Anterior cingulate cortex (tissue), 58 donors: Measurements from ENCODE around the gene NPBWR2.
"Not testable (repeated sequence)": the region's sequence is repeated elsewhere in the genome, so short reads cannot be mapped to it uniquely, and the experiment has no call there.

Source experiments
- DNase-seq, 58 donors: peaks; one replicate each; lab custom pipeline; 2025; lab: John Stamatoyannopoulos, UW

Gene NPBWR2

DNA sequence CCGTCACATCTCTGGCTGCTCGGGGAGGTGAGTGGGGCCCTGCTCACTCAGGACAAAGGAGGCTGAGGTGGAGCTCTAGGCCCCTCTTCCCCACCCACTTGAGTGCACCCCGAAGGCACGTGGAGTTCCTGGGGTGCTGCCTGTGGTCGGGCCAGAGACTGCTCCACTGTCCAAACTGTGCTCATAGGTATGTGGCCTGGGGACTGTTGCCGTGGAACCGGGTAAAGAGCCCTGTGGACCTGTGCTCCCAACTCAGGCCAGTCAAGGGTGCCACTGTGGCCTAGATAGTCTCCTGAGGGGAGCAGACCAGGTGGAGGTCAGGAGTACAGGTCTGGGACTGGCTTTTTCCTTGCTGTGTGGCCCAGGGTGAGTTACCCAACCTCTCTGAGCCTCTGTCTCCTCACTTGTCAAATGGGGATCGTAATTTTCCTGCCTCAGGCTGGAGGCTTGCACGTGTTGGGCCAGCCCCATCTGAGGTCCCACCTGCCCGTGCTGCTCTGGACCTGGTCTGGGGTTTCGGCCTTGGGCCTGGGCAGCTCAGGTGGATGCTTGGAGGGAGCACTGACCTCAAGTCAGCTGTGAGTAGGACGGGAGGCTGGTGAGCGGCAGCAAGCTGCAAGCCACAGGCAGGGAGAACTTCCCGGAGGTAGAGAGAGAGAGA is 12.4 kb upstream of the NPBWR2 start:
- DNase-seq, result no peak

DNA sequence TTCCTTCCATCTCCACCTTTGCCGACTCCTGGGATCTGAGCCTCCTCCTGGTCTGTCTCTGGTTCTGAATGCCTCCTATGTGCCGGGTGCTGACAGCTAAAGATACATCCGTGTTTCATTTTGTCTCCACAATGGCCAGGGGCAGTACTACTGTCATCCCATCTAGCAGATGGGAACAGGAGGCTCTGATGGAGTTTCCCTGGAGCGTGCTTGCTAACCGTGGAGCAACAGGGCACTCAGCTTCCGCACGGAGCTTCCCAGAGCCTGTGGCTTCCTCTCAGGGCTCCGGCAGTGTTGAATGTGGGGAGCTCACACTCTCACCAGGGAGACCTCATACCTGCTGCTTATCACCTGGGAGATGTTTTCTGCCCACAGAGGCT is 11.9 kb upstream of the NPBWR2 start:
- no peak for DNase-seq

DNA sequence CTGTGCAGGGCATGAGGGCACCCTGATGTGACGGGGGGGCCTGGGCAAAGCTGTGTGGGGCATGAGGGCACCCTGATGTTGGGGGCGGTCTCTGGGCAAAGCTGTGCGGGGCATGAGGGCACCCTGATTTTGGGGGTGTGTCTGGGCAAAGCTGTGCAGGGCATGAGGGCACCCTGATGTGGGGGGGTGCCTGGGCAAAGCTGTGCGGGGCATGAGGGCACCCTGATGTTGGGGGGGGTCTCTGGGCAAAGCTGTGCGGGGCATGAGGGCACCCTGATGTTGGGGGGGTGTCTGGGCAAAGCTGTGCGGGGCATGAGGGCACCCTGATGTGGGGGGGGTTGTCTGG is 10.0 kb upstream of the NPBWR2 start:
- not testable (repeated sequence) for DNase-seq

DNA sequence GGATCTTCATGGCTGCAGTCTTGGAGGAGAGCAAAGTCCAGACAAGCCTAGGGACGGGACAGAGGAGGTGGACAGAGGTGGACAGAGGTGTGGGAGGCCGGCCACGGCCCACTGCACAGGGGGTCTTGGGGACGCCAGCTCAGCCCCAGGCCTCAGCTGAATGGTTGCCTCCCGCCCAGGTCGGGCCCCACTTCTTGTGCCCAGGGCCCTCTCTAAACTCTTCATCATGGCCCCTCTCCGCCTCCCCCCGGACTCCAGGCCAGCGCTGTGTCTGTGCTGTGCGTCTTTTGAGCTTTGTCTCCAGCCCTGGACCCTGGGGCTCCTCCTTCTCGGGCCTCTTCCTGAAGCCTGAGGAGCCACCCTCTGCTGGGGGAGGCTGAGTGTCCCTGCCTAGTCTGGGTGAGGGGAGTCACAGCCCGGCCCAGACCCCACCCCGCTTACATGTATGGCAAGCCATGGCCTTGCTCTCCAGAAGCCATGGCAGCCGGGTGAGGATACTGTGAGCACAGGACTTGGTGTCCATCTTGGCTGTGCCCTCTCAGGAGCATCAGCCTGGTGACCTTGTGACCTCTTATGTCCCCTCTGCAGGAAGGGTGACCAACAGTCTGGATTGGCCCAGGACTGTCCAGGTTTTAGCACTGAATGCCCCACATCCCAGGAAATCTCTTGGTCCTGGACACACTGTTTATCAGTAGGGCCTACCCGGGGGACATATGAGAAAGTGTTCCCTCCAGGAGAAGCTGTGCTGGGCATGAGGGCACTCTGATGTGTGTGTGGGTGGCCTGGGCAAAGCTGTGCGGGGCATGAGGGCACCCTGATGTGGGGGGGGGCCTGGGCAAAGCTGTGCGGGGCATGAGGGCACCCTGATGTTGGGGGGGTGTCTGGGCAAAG is 9.4 kb upstream of the NPBWR2 start:
- DNase-seq, result no peak

DNA sequence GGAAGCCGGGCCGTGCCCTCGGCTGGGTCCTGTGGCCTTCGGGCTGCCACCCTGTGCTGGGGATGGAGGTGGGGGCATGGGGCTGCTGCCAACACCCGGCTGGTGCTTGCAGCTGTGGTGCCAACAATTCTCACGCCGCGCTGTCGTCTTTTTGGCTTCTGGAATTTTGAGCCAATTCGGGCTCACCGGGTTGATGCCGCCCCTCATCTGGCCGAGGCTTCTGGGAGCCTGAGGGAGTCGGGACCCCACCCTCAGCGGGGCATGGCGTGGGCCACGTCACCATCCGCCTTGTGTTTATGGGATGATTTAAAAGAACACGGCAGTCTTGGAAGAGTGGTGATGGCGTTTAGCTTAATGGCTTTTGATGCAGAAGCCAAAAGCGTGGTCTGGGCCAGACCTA is 8.7 kb upstream of the NPBWR2 start:
- no peak for DNase-seq

DNA sequence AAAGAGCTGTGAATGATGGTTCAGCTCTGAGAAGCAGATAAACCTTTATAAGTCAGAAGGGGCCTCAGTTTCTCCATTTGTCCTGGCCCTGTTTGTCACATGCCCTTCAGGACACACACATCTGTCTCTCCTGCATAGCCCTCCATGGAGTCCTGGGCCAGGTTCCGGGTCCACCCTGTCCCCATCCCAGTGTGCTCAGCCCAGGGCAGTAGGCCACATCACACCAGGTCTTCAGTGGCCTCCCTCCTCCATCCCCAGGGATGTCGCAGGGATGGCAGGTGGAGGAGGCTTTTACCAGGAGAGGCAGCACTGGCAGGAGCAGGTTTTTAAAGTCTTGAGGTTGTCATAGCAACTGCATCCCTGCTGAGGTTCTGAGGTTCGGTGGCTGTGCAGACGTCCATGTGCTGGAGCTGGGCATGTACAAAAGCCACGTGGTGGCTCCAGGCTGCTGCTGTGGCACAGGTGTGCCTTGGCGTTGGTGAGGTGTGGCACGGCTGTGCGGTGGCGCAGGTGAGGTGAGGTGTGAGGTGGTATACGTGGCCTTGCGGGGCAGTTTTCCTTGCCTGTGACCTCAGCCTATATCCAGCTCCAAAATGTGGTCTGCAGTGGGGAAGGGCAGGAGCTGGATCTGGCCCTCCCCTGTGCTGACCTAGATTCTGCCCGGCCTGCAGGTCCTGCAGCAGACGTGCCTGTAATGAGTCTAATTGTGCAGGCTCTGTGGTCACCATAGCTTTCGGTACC is 8.0 kb upstream of the NPBWR2 start:
- peak in 18 of 58 donors; percentile 17 to 72 (median 35) for DNase-seq

DNA sequence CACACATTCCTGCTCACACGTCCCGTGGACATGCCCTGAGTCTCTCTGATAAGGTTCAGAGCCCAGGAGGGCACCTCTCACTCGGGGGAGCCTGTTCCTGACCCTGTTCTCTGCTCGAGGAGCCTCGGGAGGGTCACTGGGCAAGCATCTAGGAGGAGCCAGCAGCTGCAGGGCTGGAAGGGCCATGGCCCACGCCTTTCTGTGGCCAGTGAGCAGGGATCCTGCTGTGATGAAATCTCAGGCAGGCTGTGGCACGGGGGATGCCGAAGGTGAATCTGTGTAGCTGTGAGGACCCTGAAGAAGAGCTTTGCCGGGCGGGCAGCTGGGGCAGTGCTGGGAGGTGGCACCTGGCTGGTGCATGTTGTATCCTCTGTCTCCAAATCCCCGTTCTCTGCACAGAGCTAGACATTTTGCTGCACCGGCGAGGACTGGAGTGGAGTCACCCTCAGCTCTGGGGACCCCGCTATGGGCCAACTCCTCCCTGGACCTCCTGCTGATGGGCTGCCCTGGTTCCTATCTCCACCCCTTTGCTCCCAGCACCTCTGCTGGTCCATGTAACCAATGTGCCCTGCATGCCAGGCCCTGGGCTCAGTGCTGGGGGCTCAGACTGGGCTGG is 7.1 kb upstream of the NPBWR2 start:
- no peak for DNase-seq

DNA sequence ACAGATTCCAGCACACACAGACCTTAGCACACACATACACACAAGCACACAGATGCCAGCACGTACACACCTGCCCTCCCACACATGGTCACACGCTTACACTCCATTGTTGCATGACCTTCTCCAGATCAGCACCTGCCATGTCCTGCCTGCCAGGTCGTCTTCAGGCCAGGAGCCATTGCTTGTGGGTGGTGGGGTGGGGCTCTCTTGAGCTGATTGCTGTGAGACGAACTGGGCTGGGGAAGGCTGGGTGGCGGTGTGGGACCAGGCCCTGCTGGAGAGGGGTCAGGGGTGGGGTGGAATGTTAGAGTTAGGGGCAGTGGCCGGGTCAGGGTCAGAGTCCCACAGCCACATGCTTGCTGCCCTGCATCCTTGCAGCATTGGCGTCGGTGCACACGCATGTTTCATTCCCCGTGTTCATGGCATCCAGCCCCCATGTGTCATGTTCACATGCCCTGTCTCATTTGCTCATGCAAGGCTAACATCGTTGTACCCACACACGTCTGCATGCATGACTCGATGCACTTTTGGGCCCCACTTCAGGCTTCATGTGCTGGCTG is 6.5 kb upstream of the NPBWR2 start:
- DNase-seq, result no peak

DNA sequence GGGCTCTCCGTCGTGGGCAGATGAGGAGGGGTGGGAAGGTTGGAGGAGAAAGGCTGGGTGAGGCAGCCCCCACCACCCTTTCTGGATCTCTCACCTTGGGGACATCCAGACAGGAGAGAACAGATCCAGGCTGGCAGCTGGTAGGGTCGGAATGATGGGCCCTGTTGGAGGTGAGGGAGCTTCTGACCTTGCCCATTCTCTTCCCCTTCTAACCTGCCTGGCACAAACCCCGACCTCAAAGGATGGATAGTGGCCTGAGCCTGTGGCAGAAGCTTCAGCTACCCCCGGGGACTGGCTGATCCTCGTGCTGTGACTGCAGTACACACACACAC is 6.0 kb upstream of the NPBWR2 start:
- no peak for DNase-seq

DNA sequence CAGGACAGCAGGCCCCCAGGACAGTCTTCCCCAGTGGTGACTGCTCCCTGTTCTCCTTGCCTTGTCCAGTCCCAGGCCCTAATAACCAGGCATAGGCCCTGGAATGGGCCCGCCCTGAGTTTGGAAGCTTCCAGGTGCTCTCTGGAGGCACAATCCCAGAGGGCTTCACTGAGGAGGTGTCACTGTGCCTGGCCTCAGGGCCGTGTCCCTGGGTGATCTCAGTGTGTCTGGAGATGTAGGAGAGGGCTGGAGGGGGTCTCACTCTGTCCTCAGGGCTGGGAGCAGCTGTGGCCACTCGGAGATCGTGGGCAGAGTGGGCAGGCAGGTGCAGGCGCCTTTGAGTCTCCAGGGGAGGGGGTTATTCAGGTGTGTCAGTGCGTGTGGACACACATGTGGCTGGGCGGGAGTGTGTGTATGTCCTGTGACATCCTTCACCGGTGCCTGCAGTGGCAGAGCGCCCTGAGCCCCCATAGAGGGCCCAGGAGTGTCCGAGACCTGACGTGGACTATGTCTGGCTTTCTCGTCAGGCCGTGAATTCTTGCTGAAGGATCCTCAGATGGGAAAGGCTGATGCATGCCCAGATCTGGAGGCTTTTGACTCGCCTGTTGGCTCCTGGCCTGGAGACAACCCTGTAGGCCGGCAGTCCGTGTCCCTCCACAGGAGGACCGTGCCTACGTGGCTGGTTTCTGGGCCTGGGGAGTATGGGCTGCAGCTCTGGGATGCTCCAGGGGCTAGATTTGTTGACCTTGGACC is 5.5 kb upstream of the NPBWR2 start:
- no peak for DNase-seq

DNA sequence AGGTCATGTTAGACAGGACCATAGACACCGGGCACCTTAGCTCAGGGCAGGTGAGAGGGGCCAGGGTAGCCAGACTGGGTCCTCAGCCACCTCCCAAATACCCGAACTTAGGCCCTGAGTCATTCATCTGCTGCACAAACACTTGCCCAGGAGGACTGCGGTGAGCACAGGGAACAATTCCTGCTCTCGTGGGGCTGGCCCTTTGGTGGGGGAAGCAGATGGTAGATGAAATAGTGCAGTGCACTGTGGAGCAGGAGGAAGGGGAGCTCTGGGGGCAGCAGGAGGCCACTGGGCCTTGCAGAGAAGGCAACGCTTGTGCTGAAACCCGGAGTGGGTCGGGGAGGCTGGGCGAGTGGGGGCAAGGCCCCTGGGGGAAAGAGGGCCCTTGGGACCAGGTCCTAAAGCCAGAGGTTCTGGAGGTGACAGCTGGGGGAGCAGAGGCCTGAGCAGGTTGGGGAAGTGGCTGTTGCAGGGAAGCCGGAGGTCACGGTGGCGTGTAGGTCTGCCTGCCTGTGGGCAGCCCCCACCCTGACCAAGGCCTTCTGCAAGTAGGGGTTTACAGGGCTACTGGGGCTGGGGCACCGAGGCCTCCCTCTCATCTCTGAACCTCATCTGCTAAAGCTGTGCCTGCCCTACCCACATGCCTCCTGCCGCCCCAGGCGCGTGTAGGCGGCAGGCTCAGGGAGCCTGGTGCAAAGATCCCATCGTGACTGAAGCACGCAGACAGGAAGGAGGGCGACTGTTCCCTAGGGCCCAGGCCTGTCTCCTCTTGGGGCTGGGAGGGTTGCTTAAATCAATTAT is 4.7 kb upstream of the NPBWR2 start:
- DNase-seq, result peak in 2 of 58 donors; percentile 40 to 56

DNA sequence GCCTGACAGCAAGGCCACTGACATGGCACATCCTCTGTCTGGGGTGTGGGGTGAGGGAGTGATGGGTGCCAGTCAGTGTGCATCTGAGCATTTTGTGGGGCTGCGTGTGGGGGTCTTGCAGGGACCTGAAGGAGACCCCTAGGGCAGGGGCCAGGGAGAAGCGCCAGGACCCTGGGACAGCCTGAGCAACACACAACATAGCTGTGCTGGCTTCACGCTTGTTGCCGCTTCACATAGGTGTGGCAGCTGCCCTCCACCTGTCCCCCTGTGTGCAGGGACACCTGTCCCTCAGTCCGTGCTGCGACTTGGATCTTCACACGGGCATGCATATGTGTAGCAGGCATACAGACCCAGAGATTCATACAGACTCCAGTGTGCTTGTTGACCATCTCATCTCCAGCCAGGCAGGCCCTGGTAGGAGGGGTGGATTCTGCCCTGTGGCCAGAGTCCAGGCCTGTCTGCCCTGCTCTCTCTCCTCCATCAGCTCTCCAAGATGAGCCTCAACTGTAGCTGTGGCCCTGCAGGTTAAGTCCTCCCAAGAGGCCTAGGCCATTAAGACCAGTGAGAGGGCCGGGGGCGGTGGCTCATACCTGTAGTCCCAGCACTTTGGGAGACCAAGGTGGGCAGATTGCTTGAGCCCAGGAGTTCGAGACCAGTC is 3.2 kb upstream of the NPBWR2 start:
- no peak for DNase-seq

DNA sequence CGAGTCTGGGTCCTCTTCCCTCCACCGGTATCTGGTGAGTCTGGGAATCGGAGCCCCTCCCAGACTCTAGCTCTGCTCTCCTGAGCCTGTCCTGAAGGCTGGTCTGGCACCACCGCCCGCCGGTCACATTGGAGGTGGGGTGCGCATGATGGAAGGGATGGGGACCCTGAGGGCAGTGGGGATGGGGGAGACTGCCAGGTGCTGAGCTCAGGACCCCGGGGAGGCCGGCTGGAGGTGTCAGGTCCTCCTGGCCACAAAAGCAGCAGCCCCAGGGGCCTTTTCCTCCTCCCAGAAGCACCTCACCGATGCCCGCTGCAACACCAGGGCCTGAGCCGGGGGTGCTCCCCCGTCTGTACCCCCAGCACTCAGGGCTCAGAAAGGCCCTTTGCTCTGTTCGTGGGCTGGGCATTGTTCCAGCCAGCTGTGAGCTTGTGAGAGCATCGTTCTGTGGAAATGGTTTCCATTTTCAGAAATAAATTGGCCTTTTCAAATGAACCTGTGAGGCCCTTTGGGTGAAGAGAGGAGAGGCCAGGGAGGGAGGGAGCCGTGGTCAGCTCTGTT is 2.5 kb upstream of the NPBWR2 start:
- peak in 5 of 58 donors; percentile 20 to 49 (median 23) for DNase-seq

DNA sequence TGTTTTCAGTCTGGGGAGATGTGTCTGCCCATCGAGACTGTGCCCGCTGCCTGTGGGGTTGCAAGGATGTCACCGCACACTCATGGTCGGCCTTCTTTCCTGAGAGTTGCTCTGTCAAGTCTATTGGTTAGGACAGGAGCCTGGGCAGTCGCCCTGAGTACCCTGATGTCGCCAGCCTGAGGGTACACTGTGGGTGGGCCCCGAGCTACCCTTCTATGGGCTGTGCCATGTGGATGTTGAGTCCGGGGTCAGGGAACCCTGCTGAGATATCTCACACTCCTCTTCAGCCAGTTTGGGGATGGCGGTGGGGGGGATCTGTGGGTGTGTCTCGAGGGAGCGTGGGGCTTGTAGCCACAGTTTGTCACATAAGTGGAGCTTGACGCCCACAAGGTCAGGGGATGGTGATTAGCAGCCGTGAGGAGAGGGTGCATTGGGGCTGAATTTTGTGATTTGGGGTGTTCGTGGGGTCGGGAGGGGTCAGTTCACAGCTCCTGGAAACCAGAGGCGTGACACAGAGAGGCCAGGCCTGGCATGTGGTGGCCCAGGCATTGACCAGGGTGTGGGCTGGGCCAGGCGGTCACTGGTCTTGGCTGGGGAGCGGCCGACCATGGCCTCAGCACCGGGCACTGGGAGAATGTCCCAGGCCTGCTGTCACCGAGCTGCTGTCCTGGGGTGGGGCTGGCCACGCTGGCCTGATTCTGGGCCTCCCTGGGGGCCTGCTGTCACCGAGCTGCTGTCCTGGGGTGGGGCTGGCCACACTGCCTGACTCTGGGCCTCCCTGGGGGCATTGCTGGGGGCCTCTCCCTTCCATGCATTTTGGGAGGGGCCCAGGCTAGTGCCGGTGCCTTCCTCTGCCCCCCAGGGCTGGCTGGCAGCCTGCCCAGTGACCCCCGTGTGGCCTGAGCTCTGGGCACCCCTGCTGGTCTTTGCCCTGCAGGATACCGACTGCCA is 1.6 kb upstream of the NPBWR2 start:
- DNase-seq, result no peak

DNA sequence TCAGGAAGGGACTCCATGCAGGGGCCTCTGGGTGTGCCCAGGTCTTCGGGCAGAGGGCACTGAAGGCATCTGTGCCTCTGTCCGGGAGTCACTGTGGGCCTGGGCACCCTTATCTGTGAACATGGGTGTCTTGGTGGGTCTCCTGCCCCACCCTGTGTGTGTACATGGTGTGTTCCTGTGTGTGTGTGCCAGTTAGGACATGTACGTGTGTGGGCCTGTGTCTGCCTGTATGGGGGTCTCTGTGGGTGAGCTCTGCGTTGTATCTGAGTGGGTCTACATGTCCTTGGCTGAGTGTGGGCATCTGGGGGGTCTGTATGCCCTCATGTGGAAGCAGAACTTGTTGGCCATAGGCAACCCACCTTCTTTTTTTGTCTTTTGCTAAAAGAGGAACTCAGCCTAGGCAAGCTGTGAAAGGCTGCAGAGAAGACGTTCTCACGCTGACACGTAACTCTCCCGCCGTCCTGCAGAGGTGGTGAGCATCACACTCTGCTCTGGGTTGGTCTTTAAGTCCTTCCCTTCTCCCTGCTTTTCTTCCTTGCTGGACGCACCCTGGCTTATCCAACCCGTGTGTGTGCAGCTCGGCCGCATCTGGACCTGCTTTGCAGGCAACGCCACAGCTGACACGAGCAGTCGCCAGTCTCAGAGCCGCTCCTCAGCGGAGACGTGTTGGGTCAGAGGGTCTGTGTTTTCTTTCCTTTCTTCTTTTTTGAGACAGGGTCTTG is 532 bp upstream of the NPBWR2 start:
- peak in 1 of 58 donors; percentile 30 for DNase-seq

DNA sequence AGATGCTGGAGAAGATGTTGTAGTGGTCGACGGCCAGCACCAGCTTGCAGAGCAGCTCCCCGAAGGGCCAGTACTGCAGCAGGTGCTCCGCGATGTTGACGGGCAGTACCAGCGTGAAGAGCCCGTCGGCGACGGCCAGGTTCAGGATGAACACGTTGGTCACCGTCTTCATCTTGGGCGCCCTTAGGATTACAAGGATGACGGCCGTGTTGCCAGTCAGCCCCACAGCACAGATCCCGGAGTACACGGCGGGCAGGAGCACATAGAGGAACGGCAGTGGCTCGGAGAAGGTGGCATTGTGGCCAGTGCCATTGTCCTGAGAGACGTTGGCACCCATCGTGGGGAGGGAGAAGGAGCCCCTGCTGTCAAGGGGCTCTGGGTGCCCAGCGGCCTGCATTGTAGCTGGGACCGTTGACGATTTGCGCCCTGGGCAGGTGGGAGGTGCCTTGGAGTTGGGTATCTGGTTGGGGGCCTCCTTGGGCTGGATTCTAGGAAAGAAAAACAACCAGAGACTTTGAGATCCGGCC is 867 bp downstream of the NPBWR2 start:
- DNase-seq, result no peak
